HG02588 (cell line): ENCODE data around the gene EPHB2.
"Not testable (repeated sequence)": the region's sequence is repeated elsewhere in the genome, so short reads cannot be mapped to it uniquely, and the experiment has no call there.

ENCODE experiments used
- ATAC-seq: cut with Tn5 transposase; IDR thresholded peaks from one replicate; pipeline ENCODE4 v1.9.1; 2021; ENCODE audit warnings: mild to moderate bottlenecking, moderate library complexity; ENCODE audit not compliant: unreplicated experiment

EPHB2 gene

DNA sequence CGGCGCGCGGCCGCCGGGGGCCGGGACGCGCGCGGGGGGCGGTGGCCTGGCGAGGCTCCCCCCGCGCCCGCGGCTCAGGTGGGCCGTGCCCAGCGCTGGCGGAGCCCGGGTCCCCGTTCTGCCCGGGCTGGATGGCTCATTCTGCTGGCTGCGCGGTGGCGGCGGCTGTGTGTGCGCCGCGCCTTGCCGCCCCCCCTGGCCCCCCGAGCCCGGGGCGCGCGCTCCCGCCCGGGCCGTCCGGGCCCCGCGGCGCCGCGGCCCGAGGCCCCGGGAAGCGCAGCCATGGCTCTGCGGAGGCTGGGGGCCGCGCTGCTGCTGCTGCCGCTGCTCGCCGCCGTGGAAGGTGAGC lies at the start of gene EPHB2:
Gene EPHB2, plus strand, starts transcription at position 139 of the 349 bp plus-strand sequence. Its CDS starts 144 bp downstream, at position 283.
- no peak for ATAC-seq

DNA sequence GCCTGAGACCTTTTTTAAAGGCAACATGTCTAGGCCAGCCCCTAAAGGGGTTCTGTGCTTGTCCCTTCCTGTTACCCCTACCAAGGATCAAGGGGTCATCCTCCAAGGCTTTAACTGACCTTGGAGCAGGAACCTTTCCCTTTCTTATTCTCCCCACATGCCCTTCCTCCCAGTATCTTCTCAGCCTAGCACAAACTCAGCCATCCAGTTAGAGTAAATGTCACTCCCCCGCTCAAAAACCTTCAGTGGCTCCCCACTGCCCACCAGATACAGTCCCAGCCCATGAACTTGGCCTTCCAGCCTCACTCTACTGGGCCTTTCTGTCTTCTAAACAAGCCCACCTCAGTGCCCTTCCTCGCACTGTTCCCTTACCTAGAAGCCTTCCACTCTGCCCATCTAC lies 48.8 kb upstream of the EPHB2 start:
- ATAC-seq, result no peak

- ATAC-seq, result no peak
These were observed 48.3 kb upstream of the EPHB2 start for GRCh38 chr1:22662318-22662717.

DNA sequence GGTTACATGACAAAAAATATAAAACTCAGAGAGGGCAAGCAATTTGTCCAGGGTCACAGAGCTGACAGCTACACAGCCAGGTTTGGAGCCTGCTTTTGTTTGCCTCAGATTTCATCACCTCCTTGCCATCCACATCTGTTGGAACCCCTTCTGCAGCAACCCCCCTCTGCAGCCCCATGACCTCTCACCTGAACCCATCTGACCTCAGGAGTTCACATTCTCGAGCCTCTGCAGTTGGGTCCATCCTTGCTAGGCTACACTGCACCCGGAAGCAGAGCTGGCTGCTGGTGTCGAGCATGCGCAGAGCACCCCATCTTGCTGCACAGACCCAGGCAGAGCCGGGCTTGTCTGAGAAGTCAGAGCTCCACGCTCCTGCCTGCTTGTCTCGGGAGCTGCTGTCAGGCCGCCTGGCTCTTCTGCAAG lies 47.6 kb upstream of the EPHB2 start:
- no peak for ATAC-seq

DNA sequence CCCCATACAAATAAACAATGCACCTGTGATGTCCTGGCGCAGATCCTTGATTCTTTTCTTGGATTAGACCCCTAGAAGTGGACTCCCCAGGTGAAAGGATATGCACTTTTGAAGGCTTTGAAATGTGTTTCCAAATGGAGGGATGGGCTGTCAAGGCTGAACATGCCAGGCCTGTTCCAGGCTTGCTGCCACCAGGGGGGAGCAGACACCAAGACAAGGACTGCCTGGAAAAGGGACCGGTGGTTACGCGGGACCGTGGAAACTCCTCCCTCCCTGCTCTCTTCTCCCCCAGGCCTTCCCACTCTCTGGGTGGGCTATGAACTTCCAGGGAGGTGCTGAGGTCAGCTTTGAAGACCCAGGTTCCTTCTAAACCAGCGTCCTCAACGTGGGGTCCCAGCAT lies 44.9 kb upstream of the EPHB2 start:
- no peak for ATAC-seq

- ATAC-seq, result no peak
These were observed 44.2 kb upstream of the EPHB2 start for GRCh38 chr1:22666412-22666811.

DNA sequence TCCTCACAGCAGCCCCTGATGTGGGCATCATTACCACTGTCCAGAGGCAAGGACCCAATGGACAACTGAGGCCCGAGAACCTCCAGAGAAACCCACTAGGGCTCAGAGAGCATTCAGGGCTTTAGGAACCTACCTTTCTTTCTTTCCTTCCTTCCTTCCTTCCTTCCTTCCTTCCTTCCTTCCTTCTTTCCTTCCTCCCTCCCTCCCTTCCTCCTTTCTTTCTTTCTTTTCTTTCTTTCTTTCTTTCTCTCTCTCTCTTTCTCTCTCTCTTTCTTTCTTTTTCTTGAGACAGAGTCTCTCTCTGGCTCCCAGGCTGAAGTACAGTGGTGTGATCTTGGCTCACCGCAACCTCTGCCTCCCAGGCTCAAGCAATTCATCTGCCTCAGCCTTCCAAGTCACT lies 41.8 kb upstream of the EPHB2 start:
- ATAC-seq, result not testable (repeated sequence)

DNA sequence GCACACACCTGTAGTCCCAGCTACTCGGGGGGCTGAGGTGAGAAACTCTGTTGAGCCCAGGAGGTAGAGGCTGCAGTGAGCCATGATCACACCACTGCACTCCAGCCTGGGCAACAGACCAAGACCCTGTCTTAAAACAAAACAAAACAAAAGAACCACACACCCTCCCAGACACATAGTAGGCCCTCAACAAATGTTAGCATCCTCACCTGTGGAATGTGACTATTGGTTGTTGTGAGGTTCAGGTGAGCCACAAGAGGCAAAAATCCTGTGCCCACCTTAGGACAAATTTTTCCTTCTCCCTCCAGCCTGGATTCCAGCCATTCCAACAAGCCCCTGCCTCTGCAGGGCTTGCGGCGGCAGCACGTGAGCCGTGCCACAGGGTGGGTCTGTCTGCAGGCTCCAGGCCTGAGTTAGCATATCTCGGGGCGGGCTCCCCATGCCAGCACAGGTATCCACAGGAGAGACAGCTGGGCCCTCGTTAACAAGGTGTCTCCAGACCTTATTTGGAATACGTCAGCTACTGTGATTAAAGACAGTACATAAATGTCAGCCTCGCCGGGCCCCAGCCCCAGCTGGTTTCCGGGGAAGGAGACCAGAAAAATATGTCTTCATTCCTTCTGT lies 40.2 kb upstream of the EPHB2 start:
- ATAC-seq, result no peak

DNA sequence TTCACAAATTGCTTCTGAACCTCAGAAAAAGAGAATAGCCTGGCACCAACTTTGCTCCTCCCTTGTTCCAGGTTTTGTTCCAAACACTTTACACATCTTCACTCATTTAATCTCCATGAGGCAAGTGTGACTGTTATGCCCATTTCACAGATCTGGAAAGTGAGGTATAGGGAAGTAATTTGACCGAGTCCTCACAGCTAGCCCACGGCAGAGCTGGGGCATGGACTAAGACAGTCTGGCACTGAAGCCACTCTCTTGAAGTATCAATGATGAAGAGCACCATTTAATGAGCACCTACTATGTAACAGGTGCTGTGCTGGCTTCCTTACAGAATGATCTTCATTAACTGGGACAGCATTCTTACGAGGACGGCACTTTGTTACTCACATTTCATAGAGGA lies 38.6 kb upstream of the EPHB2 start:
- no peak for ATAC-seq

- ATAC-seq, result no peak
These were observed 36.9 kb upstream of the EPHB2 start for GRCh38 chr1:22673486-22674409.

- ATAC-seq, result no peak
These were observed 36.3 kb upstream of the EPHB2 start for GRCh38 chr1:22674410-22674749.

DNA sequence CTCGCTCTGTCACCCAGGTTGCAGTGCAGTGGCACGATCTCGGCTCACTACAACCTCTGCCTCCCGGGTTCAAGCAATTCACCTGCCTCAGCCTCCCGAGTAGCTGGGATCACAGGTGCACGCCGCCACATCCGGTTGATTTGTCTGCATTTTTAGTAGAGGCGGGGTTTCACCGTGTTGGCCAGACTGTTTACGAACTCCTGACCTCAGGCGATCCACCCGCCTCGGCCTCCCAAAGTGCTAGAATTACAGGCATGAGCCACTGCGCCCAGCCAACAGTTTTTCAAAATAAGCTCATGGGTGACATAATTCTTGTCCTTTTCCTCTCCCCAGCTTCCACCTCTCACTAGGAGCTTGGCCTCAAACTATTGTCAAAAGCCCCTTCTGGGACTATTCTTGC lies 34.5 kb upstream of the EPHB2 start:
- ATAC-seq, result not testable (repeated sequence)

- ATAC-seq, result no peak
These were observed 33.6 kb upstream of the EPHB2 start for GRCh38 chr1:22676916-22677583.

GRCh38 chr1:22677931-22678896 lies 32.4 kb upstream of the EPHB2 start:
- ATAC-seq, result no peak

DNA sequence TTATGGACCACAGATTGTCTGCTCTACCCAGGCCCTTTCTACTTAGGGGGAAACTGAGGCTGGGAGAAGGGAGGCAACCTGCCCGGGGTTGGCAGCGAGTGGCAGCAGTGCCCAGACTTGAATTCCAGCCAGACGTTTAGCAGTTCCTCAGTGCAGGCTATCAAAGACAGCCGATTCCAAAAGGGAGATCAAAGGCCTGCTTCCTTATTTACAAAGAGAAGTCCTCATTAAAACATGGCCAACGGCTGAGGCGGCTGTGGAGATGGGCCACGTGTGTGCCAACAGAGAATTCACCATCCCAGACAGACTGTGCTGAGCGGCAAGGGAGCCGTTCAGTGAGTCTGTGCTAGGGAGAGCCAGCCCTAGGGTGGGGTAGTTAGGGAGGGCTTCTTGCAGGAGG lies 29.9 kb upstream of the EPHB2 start:
- no peak for ATAC-seq

- ATAC-seq, result no peak
These were observed 28.9 kb upstream of the EPHB2 start for GRCh38 chr1:22681556-22682276.

GRCh38 chr1:22683547-22683946 lies 27.1 kb upstream of the EPHB2 start:
- ATAC-seq, result no peak

GRCh38 chr1:22685591-22686059 lies 25.0 kb upstream of the EPHB2 start:
- ATAC-seq, result no peak

DNA sequence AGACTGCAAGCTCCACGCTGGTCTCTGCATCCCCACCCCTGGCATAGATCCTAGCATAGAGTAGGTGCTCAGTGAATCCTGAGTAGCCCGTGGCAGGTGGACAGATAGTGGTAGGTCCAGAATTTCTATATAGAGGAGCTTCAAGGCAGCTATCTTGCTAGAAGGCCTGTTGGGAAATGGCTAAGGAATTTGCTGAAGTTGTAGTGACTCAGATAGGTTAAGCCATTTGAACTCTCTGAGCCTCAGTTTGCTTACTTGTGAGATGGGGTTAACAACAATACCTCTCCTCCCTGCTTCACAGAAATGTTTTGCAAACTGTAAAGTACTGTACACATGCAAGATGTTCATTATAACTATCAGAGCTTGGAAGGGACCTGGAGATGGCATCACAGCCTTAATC lies 23.4 kb upstream of the EPHB2 start:
- no peak for ATAC-seq

DNA sequence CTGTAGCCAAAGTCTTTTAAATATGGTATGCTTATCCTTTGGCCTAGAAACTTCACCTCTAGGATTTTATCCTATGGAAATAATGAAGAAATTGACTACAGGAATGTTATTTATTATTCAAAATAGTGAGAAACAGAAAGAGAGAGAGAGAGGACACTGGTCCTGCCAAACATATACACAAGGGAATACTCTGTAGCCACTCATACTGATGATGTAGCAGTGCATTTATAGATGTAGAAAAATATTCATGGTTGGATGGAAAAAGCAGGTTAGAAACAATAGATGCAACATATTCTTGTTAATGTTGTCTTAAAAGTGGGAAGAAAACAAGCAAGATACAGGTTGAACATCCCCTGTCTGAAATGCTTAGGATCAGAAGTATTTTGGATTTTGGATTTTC lies 22.2 kb upstream of the EPHB2 start:
- no peak for ATAC-seq
